CD4-positive, alpha-beta T cell (primary cell): ENCODE measurements around the gene CDT1. TPM values are rescaled to one million over a fixed set of nuclear protein-coding genes. Genes with fewer than 3 reads are reported as not detected.

Experiments
- ATAC-seq: fragments of 200-7000 bp; cut with Tn5 transposase; one replicate; pipeline ENCODE4 v1.10.0; 2022; ENCODE audit warnings: mild to moderate bottlenecking; ENCODE audit not compliant: poor library complexity
- CTCF ChIA-PET: fragments of 350-600 bp; sonication (Branson Sonifier 250); formaldehyde crosslinking; loops from one replicate; lab custom pipeline; 2021; ENCODE audit warnings: antibody characterized with exemption, inconsistent platforms; lab: Charles Lee
- POLR2A ChIA-PET: fragments of 350-600 bp; sonication (Branson Sonifier 250); formaldehyde crosslinking; loops from one replicate; lab custom pipeline; 2021; ENCODE audit warnings: antibody characterized with exemption, inconsistent platforms; lab: Charles Lee
- DNase-seq, 14 experiments: peaks; one replicate each; pipeline ENCODE4 v3.0.0-alpha.2; 2013 to 2020; ENCODE audit warnings: mixed read lengths in 2 of 14
- H3K27ac ChIP-seq, 2 donors: one replicate each; pipeline versions ENCODE4 v1.5.1 to v1.7.0; 2013; ENCODE audit warnings: low read length in 2 of 2, low read depth in 1 of 2, mild to moderate bottlenecking in 1 of 2
- H3K27me3 ChIP-seq, 2 experiments: 1 replicate in 1 of 2; 2 replicates in 1 of 2; pipeline versions ENCODE4 v1.6.1 to v1.7.0; 2013; ENCODE audit warnings: low read length in 2 of 2, control low read depth in 1 of 2, mild to moderate bottlenecking in 1 of 2, moderate library complexity in 1 of 2; ENCODE audit not compliant: insufficient read depth in 2 of 2, control insufficient read depth in 1 of 2
- H3K36me3 ChIP-seq: one replicate; pipeline ENCODE4 v1.6.1; 2013; ENCODE audit warnings: low read length, control low read depth; ENCODE audit not compliant: insufficient read depth
- H3K4me1 ChIP-seq: one replicate; pipeline ENCODE4 v1.6.1; 2013; ENCODE audit warnings: low read length, control low read depth; ENCODE audit not compliant: insufficient read depth
- H3K4me3 ChIP-seq: one replicate; pipeline ENCODE4 v1.5.1; 2013; ENCODE audit warnings: mild to moderate bottlenecking, low read length, moderate library complexity
- H3K9me3 ChIP-seq, 2 experiments: 1 replicate in 1 of 2; 2 replicates in 1 of 2; pipeline versions ENCODE4 v1.6.1 to v1.7.0; 2013; ENCODE audit warnings: low read length in 2 of 2, mild to moderate bottlenecking in 2 of 2, control low read depth in 1 of 2, moderate library complexity in 1 of 2; ENCODE audit not compliant: control insufficient read depth in 1 of 2, insufficient read depth in 1 of 2
- H3K27ac Mint-ChIP-seq: one replicate; pipeline ENCODE4 v1.8.0; 2020; ENCODE audit warnings: mixed read lengths
- H3K27me3 Mint-ChIP-seq: one replicate; pipeline ENCODE4 v1.8.0; 2021; ENCODE audit warnings: mixed read lengths
- H3K36me3 Mint-ChIP-seq: one replicate; pipeline ENCODE4 v1.8.0; 2021; ENCODE audit warnings: low read depth, mixed read lengths
- H3K4me1 Mint-ChIP-seq: one replicate; pipeline ENCODE4 v1.8.0; 2021; ENCODE audit warnings: low read depth, mixed read lengths
- H3K4me3 Mint-ChIP-seq: one replicate; pipeline ENCODE4 v1.8.0; 2020; ENCODE audit warnings: mild to moderate bottlenecking, mixed read lengths
- H3K9me3 Mint-ChIP-seq: one replicate; pipeline ENCODE4 v1.8.0; 2020; ENCODE audit warnings: mixed read lengths
- intact Hi-C, 2 experiments: fragments of 100-400 bp; cut with DNase I in 1 of 2; cut with micrococcal nuclease in 1 of 2; formaldehyde crosslinking; loops; one replicate each; pipeline versions ENCODE4 v1.15.1 to v1.9.0; 2023 to 2025; cut with DNase I, micrococcal nuclease
- total RNA-seq, 174 experiments: library from RNA in 2 of 174; stranded (reverse) in 2 of 174; gene quantifications; one replicate each; pipeline ENCODE4 v1.2.3 and lab custom pipeline; 2021 to 2026
- TF ChIP-seq, protein P1 (sequence below): fragments of 200-600 bp; IDR thresholded peaks from one replicate; pipeline ENCODE4 v1.8.0; 2022; ENCODE audit warnings: antibody characterized with exemption, mild to moderate bottlenecking

Gene CDT1
- total RNA-seq, 2 experiments from 2014 or later = 0.47 to 1.0 TPM

DNA sequence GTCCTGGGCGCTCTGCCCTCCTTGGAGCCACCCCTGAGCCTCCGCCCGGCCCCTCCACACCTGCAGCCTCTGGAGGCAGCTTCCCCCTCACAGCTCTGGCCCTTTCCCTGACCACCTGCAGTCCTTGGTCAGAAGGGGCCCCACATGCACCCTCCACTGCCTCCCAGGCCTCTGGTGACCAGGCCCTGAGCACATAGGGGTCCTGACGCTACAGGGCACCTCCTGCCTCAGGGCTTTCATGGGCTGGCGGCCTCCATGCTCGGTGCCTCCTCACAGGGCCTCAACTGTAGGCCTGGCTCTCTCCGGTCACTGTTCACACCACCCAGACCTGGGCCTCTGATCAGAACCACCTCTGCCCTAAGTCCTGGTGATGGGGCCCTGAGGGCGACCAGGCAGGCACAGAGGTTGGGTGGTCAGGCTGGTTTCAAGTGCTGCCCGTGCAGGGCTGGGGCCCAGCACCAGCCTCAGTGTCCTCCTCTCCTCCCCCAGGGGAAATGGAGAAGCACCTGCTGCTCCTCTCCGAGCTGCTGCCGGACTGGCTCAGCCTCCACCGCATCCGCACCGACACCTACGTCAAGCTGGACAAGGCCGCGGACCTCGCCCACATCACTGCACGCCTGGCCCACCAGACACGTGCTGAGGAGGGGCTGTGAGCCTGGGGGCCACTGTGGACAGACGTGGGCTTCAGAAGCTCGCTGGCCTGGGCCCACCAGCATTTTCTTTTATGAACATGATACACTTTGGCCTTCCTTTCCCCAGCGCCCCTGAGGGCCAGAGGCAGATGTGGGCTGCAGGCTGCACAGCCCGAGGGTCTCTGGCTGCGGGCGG is 4.3 kb downstream of the CDT1 start:
- intact Hi-C loops = no loop called here
- Mint-ChIP-seq H3K27me3 (no peaks in the 10 kb centered on the region), H3K36me3 (peaks cover 8% of the 10 kb centered on the region), H3K4me1 (peaks cover 10% of the 10 kb centered on the region), H3K9me3 (no peaks in the 10 kb centered on the region), H3K27ac (peak overlapping the region; percentile 30), H3K4me3 (peak overlapping the region; percentile 30)
- Histone ChIP-seq H3K4me3 (no peak overlapping the region), H3K36me3 (peaks cover 23% of the 10 kb centered on the region), H3K27me3 (no peaks in the 10 kb centered on the region), H3K27ac (no peak overlapping the region), H3K4me1 (peaks cover 40% of the 10 kb centered on the region), H3K9me3 (no peaks in the 10 kb centered on the region)
- TF ChIP-seq, protein P1, sequence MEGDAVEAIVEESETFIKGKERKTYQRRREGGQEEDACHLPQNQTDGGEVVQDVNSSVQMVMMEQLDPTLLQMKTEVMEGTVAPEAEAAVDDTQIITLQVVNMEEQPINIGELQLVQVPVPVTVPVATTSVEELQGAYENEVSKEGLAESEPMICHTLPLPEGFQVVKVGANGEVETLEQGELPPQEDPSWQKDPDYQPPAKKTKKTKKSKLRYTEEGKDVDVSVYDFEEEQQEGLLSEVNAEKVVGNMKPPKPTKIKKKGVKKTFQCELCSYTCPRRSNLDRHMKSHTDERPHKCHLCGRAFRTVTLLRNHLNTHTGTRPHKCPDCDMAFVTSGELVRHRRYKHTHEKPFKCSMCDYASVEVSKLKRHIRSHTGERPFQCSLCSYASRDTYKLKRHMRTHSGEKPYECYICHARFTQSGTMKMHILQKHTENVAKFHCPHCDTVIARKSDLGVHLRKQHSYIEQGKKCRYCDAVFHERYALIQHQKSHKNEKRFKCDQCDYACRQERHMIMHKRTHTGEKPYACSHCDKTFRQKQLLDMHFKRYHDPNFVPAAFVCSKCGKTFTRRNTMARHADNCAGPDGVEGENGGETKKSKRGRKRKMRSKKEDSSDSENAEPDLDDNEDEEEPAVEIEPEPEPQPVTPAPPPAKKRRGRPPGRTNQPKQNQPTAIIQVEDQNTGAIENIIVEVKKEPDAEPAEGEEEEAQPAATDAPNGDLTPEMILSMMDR = no peak
- DNase-seq (no peak), ATAC-seq (no peak)
- ChIA-PET POLR2A (interaction anchor here (2.4 kb wide), 1 partner anchor 13 kb away, joined by 6 read pairs; no protein-coding TSS in a partner anchor), CTCF (interaction anchor here (1.4 kb wide), 1 partner anchor 26 kb away, joined by 3 read pairs; no protein-coding TSS in a partner anchor)

GRCh38 chr16:88809068-88809675 is 5.6 kb downstream of the CDT1 start:
- intact Hi-C loops = no loop called here
- ATAC-seq = no peak
- no peak for DNase-seq
- Mint-ChIP-seq H3K36me3 (peaks cover 8% of the 10 kb centered on the region), H3K9me3 (no peaks in the 10 kb centered on the region), H3K4me3 (peak overlapping the region; percentile 65), H3K4me1 (peaks cover 8% of the 10 kb centered on the region), H3K27ac (peak overlapping the region; percentile 20), H3K27me3 (no peaks in the 10 kb centered on the region)
- ChIA-PET POLR2A (interaction anchor here (4.0 to 5.5 kb wide), 3 partner anchors 13 to 48 kb away, joined by 22 to 67 read pairs (median 39); partner anchors contain the start of genes GALNS, PIEZO1 and TRAPPC2L), CTCF (interaction anchor here (3.6 kb wide), 1 partner anchor 72 kb away, joined by 16 read pairs; no protein-coding TSS in a partner anchor)
- no peak overlapping the region for H3K4me3 ChIP-seq
- no peaks in the 10 kb centered on the region for H3K9me3 ChIP-seq
- no peak overlapping the region for H3K27ac ChIP-seq
- TF ChIP-seq, protein P1 = no peak
- H3K36me3 ChIP-seq = peaks cover 23% of the 10 kb centered on the region
- H3K4me1 ChIP-seq = peaks cover 41% of the 10 kb centered on the region
- H3K27me3 ChIP-seq = no peaks in the 10 kb centered on the region

GRCh38 chr16:88809676-88810165 is 6.1 kb downstream of the CDT1 start:
- intact Hi-C loops = no loop called here
- Mint-ChIP-seq H3K36me3 (peaks cover 8% of the 10 kb centered on the region), H3K27me3 (no peaks in the 10 kb centered on the region), H3K9me3 (no peaks in the 10 kb centered on the region), H3K4me3 (peak overlapping the region; percentile 99), H3K27ac (no peak overlapping the region), H3K4me1 (peaks cover 4% of the 10 kb centered on the region)
- peaks cover 35% of the 10 kb centered on the region for H3K4me1 ChIP-seq
- no peaks in the 10 kb centered on the region for H3K27me3 ChIP-seq
- no peak overlapping the region for H3K27ac ChIP-seq
- ATAC-seq (no peak), DNase-seq (no peak)
- H3K36me3 ChIP-seq = peaks cover 23% of the 10 kb centered on the region
- TF ChIP-seq, protein P1 = no peak
- ChIA-PET CTCF (interaction anchor here (1.3 to 4.2 kb wide), 3 partner anchors 28 to 72 kb away, joined by 3 to 19 read pairs (median 16); partner anchors contain the start of genes GALNS and TRAPPC2L), POLR2A (interaction anchor here (1.0 to 5.5 kb wide), 6 partner anchors 14 to 239 kb away, joined by 3 to 67 read pairs (median 15); partner anchors contain the start of genes GALNS, PIEZO1, TRAPPC2L and ZC3H18)
- H3K4me3 ChIP-seq = no peak overlapping the region
- no peaks in the 10 kb centered on the region for H3K9me3 ChIP-seq
